ENCODE data around the gene RASL10A.

RASL10A gene

GRCh38 chr22:29342577-29343312, 27.2 kb upstream of the RASL10A start:
- TF ChIP-seq CTCF (IDR thresholded peaks at IDR 0.05; ENCODE audit: low read depth, low read length) = no peak
- DNase-seq (ENCODE audit: extremely low read depth, low read depth) = no peak

- no peak for DNase-seq (ENCODE audit: extremely low read depth, low read depth)
- no peak for TF ChIP-seq CTCF (IDR thresholded peaks at IDR 0.05; ENCODE audit: low read depth, low read length)
Measured at GRCh38 chr22:29342177-29342576, 26.7 kb upstream of the RASL10A start.

DNA sequence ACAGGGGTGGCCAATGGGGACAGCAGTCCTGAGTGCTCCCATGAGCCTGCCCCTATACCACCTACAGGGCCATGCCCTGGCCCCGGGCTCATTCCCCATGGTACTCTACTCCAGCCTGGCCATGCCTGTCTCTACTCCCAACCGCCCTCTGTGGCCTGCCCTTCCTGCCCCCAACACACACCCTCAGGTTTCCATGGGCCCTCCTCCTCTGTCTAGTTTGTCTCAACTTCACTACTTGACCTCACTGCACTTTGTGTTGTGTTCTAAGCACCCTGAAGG, 26.3 kb upstream of the RASL10A start:
- DNase-seq (ENCODE audit: extremely low read depth, low read depth) = no peak
- TF ChIP-seq CTCF (IDR thresholded peaks at IDR 0.05; ENCODE audit: low read depth, low read length) = no peak

DNA sequence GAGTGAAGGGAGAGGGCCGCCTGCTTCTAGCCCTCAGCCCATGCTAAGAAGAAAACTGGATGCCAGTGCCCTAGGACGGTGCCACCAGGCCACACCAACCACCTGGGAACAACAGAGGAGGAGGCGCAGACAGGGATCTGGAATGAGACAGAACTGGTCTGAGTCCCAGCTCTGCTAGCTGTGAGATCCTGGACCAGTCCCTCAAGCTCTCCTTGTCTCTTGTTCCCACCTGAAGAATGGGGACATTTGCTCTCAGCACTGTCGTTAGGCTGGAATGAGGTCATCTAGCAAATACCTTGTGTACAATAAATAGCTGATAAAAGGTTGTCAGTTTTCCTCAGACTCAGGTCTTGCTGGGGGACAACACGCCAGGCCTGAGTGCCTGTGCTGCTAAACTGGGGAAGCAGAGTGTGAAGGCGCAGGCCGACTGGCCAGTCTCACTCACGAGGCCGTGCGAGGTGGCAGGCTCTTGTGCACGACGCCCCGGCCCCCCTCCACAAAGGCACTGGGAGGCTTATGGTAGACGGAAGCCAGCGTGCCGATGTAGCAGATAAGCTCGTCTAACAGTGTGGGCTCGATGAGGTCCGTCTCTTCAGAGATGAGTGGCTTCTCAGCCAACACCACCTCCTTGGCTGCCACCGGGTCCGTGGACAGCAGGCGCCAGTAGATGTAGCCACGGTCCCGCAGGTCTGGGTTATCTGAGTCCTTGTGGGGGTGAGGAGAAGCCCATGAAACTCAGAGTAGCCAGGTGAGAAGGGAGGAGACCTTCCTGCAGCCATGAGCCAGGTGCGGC, 25.8 kb upstream of the RASL10A start:
- TF ChIP-seq CTCF (IDR thresholded peaks at IDR 0.05; ENCODE audit: low read depth, low read length) = no peak
- DNase-seq (ENCODE audit: extremely low read depth, low read depth) = no peak

- TF ChIP-seq CTCF (IDR thresholded peaks at IDR 0.05; ENCODE audit: low read depth, low read length) = no peak
- DNase-seq (ENCODE audit: extremely low read depth, low read depth) = no peak
Measured at GRCh38 chr22:29340566-29340965, 25.1 kb upstream of the RASL10A start.

- no peak for DNase-seq (ENCODE audit: extremely low read depth, low read depth)
- no peak for TF ChIP-seq CTCF (IDR thresholded peaks at IDR 0.05; ENCODE audit: low read depth, low read length)
Measured at GRCh38 chr22:29339381-29340235, 24.1 kb upstream of the RASL10A start.

GRCh38 chr22:29338398-29338797, 22.9 kb upstream of the RASL10A start:
- DNase-seq (ENCODE audit: extremely low read depth, low read depth) = no peak
- TF ChIP-seq CTCF (IDR thresholded peaks at IDR 0.05; ENCODE audit: low read depth, low read length) = no peak

Data from AG09319 (cell line).